Thoracic aorta (tissue), 2 donors: Measurements from ENCODE around the gene NECAB2. TPM values are rescaled to one million over a fixed set of nuclear protein-coding genes. Genes with fewer than 3 reads are reported as not detected.

Experiments used
- ATAC-seq: fragments of 150-250 bp; one replicate; pipeline ENCODE4 v1.8.0; 2017; ENCODE audit warnings: low read depth; ENCODE audit not compliant: insufficient number of reproducible peaks, low FRiP score
- DNase-seq: peaks from one replicate; pipeline ENCODE4 v3.0.0-alpha.2; 2020; ENCODE audit warnings: low spot score
- H3K27ac ChIP-seq, 2 donors: fragments of 200-600 bp; sonication (generic); 1 replicate in 1 of 2; 2 replicates in 1 of 2; pipeline ENCODE4 v1.5.1; 2016; ENCODE audit warnings: mild to moderate bottlenecking in 2 of 2, moderate library complexity in 2 of 2
- H3K27me3 ChIP-seq: fragments of 200-600 bp; sonication (generic); replicated peaks from 2 replicates; pipeline ENCODE4 v1.6.0; 2016; ENCODE audit warnings: mild to moderate bottlenecking; ENCODE audit not compliant: insufficient read depth
- H3K36me3 ChIP-seq: fragments of 200-600 bp; sonication (generic); one replicate; pipeline ENCODE4 v1.5.1; 2016
- H3K4me1 ChIP-seq, 2 donors: fragments of 200-600 bp; sonication (generic); 1 replicate in 1 of 2; 2 replicates in 1 of 2; pipeline versions ENCODE4 v1.5.1 to v1.6.0; 2016; ENCODE audit warnings: low read depth in 2 of 2, mild to moderate bottlenecking in 1 of 2; ENCODE audit not compliant: control insufficient read depth in 1 of 2
- H3K4me3 ChIP-seq: fragments of 200-600 bp; sonication (generic); 2 replicates; pipeline ENCODE4 v1.5.1; 2016; ENCODE audit warnings: mild to moderate bottlenecking
- H3K9me3 ChIP-seq: fragments of 200-600 bp; sonication (generic); 2 replicates; pipeline ENCODE4 v1.5.1; 2016
- CTCF ChIP-seq: fragments of 200-600 bp; sonication (generic); IDR thresholded peaks from one replicate; pipeline ENCODE4 v1.5.1; 2019; ENCODE audit warnings: antibody characterized with exemption
- total RNA-seq, 2 donors: library from RNA; depleted of rRNA; stranded (reverse); fragments of >200 nt; gene quantifications; one replicate each; pipeline versions ENCODE4 v1.1.0 to v1.2.3, GENCODE V29; 2016

NECAB2 gene
- total RNA-seq, 2 donors from 2014 or later = not detected

GRCh38 chr16:83974475-83974874 lies 6.4 kb downstream of the NECAB2 start:
- no peaks in the 10 kb centered on the region for H3K4me1 ChIP-seq
- no peak for TF ChIP-seq CTCF
- H3K27me3 ChIP-seq = no peaks in the 10 kb centered on the region
- no peak for DNase-seq
- no peak for ATAC-seq
- no peaks in the 10 kb centered on the region for H3K9me3 ChIP-seq
- H3K36me3 ChIP-seq = no peaks in the 10 kb centered on the region
- no peak overlapping the region for H3K4me3 ChIP-seq
- H3K27ac ChIP-seq = no peak overlapping the region

- Histone ChIP-seq H3K4me1 (no peaks in the 10 kb centered on the region), H3K4me3 (no peak overlapping the region), H3K9me3 (no peaks in the 10 kb centered on the region), H3K27me3 (no peaks in the 10 kb centered on the region), H3K27ac (no peak overlapping the region), H3K36me3 (no peaks in the 10 kb centered on the region)
- no peak for TF ChIP-seq CTCF
- no peak for DNase-seq
- no peak for ATAC-seq
Measured at GRCh38 chr16:83975590-83976260, 7.7 kb downstream of the NECAB2 start.

GRCh38 chr16:83977056-83977815 lies 9.2 kb downstream of the NECAB2 start:
- no peak for TF ChIP-seq CTCF
- DNase-seq = no peak
- Histone ChIP-seq H3K27ac (no peak overlapping the region), H3K36me3 (no peaks in the 10 kb centered on the region), H3K4me1 (no peaks in the 10 kb centered on the region), H3K9me3 (no peaks in the 10 kb centered on the region), H3K4me3 (no peak overlapping the region), H3K27me3 (no peaks in the 10 kb centered on the region)
- no peak for ATAC-seq

- no peak for ATAC-seq
- DNase-seq = no peak
- TF ChIP-seq CTCF = no peak
- Histone ChIP-seq H3K4me1 (no peaks in the 10 kb centered on the region), H3K4me3 (no peak overlapping the region), H3K9me3 (no peaks in the 10 kb centered on the region), H3K36me3 (no peaks in the 10 kb centered on the region), H3K27me3 (no peaks in the 10 kb centered on the region), H3K27ac (no peak overlapping the region)
Measured at GRCh38 chr16:83978401-83978904, 10.4 kb downstream of the NECAB2 start.

GRCh38 chr16:83979441-83979840 lies 11.4 kb downstream of the NECAB2 start:
- Histone ChIP-seq H3K27ac (no peak overlapping the region), H3K4me1 (no peaks in the 10 kb centered on the region), H3K9me3 (no peaks in the 10 kb centered on the region), H3K27me3 (no peaks in the 10 kb centered on the region), H3K4me3 (no peak overlapping the region), H3K36me3 (no peaks in the 10 kb centered on the region)
- DNase-seq (no peak), ATAC-seq (no peak)
- TF ChIP-seq CTCF = no peak
